ENCODE data around the gene LSP1.
"Not testable (repeated sequence)": the region's sequence is repeated elsewhere in the genome, so short reads cannot be mapped to it uniquely, and the experiment has no call there.

The LSP1 gene

DNA sequence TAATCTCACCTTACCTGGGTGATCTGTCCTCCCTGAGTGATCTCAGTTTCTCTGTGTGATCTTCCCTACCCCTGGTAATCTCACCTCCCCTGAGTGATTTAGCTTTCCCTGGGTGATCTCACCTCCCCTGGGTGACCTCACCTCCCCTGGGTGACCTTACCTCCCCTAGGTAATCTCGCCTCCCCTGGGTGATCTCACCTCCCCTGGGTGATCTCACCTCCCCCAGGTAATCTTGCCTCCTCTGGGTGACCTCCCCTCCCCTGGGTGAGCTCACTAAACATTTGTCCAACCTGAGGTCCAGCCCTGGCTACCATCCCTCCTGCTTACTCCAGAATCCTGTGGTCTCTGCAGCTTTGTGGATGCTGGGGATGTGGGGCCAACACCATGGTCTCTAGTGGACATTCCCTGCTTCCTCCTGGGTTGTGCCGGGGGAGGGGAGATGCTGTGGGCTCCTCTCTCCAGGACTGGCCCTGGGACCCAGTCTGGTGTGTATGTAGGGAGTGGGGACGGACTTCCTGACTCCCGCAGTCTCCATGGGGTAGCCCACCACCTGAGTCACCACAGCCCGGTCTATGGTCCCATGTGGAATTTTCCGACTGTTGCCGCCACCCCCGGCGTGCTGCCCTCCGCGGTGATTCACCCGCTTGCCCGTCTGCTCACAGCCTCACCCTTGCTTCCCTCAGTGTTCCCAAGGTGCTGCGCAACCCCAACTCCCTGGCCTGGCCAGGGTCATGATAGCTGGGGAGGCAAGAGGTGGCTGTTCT is 9.9 kb downstream of the LSP1 start:
- no peak for DNase-seq (ENCODE audit: low spot score)

GRCh38 chr11:1863352-1864216 is 10.7 kb downstream of the LSP1 start:
- no peak for DNase-seq (ENCODE audit: low spot score)

GRCh38 chr11:1864231-1864630 is 11.3 kb downstream of the LSP1 start:
- no peak for DNase-seq (ENCODE audit: low spot score)

- no peak for DNase-seq (ENCODE audit: low spot score)
These were observed 12.2 kb downstream of the LSP1 start for GRCh38 chr11:1864831-1865665.

GRCh38 chr11:1866226-1866625 is 13.3 kb downstream of the LSP1 start:
- no peak for DNase-seq (ENCODE audit: low spot score)

DNA sequence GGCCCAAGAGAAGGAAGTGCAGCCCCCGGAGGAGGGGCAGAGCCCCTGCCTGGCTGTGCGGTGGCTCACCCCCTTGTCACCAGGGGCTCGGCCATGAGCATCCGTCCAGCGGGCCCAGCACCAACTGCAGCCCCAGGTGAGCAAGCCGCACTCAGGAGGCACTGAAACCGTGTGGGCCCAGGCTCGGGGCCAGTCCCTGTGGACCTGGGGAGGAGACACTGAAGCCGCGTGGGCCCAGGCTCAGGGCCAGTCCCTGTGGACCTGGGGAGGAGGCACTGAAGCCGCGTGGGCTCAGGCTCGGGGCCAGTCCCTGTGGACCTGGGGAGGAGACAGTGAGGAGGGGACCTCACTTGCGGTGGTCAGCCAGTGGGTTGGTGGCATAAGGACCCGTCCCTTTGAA is 13.9 kb downstream of the LSP1 start:
- no peak for DNase-seq (ENCODE audit: low spot score)

GRCh38 chr11:1867381-1867780 is 14.5 kb downstream of the LSP1 start:
- no peak for DNase-seq (ENCODE audit: low spot score)

DNA sequence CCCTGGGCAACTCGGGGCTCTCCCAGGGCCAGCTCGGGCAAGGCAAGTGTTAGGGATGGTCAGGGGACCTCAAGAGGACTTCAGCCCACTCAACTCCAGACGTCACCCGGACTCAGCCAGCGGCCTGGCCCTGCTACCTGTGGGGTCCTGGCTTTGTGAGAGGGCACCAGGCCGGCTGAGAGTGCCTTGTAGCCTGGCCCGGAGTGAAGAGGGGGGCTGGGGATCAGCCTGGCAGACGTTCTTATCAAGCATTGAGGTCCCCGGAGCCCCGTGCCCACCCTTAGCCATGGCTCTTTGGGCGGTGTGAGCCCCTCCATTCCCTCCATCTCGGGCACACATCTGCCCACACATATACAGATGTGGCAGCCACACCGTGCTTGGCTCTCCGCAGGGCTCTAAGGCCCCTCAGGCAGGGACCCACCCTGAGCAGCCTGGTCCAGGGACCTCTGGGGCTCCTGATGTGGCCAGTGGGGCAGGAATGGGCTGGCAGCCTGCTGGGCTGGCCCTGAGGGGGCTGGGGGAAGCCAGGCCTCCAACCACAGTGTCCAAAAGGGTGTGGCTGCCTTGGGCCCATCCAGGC is 15.3 kb downstream of the LSP1 start:
- no peak for DNase-seq (ENCODE audit: low spot score)

GRCh38 chr11:1868636-1869291 is 15.9 kb downstream of the LSP1 start:
- no peak for DNase-seq (ENCODE audit: low spot score)

- no peak for DNase-seq (ENCODE audit: low spot score)
These were observed 16.8 kb downstream of the LSP1 start for GRCh38 chr11:1869427-1870325.

DNA sequence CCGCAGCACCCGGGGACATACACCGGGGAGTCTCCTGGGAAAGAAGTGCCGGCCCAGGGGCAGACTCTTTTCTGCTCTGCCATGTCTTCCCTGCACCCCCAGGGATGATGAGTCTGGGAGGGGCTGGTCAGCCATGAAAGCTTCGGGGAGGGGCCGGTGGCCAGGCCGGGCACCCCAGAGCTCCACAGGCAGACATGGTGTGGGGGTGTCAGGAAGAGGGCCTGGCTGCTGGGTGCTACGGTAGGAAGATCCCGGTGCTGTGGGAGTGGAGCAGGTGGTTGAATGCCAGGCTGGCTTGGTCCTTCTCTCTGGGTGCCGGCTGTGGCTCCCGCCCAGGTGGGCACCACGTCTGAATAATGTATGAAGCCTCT is 17.4 kb downstream of the LSP1 start:
- no peak for DNase-seq (ENCODE audit: low spot score)

DNA sequence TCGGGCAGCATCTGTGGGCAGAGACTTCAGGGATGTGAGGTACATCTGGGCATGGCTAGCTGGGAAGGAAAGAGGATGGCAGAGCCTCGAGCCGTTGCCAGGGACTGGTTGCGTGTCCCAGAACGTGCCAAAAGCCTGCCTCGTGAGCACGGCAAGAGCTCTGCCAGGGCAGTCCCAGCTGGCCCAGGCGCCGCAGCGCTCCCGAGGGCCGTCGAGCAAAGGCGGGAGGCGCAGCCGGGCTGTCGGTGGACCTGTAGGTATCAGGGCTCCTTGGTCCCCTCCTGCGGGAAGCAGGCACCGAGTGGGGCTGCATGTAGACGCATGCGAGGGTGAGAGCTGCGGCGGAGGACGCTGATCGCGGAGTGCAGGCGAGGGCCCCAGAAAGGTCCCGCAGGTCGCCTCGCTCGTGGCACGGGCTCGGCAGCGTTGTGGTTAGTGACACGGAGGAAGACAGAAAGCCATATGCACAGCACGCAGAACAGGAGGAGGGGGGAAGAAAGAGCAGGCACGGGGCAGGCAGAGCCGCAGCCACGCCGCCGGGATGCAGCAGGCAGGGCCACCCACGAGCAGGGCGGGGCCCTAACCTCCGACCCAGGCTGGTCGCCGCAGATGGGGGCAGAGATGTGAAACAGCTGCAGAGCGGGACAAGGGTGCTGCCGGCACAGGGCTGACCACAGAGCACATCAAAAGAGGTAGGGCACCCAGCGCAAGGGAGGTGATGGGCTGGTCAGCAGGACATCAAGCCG is 18.0 kb downstream of the LSP1 start:
- DNase-seq (ENCODE audit: low spot score): no peak

DNA sequence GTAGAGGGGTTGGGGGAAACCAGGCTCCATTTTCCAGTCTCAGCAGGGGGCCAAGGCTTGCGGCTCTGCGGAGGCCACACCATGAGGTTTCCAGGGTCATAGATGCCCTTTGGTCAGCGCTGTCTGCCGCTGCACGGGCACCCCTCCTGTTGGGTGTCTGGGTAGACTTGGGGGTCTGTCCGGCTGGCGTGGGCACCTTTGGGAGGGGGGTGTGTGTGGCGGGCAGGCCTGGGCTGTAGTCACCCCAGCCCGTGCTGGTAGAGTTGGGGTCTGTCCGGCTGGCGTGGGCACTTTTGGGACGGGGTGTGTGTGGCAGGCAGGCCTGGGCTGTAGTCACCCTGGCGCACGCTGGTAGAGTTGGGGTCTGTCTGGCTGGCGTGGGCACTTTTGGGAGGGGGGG is 18.6 kb downstream of the LSP1 start:
- DNase-seq (ENCODE audit: low spot score): no peak

- no peak for DNase-seq (ENCODE audit: low spot score)
These were observed 19.5 kb downstream of the LSP1 start for GRCh38 chr11:1872267-1872985.

DNA sequence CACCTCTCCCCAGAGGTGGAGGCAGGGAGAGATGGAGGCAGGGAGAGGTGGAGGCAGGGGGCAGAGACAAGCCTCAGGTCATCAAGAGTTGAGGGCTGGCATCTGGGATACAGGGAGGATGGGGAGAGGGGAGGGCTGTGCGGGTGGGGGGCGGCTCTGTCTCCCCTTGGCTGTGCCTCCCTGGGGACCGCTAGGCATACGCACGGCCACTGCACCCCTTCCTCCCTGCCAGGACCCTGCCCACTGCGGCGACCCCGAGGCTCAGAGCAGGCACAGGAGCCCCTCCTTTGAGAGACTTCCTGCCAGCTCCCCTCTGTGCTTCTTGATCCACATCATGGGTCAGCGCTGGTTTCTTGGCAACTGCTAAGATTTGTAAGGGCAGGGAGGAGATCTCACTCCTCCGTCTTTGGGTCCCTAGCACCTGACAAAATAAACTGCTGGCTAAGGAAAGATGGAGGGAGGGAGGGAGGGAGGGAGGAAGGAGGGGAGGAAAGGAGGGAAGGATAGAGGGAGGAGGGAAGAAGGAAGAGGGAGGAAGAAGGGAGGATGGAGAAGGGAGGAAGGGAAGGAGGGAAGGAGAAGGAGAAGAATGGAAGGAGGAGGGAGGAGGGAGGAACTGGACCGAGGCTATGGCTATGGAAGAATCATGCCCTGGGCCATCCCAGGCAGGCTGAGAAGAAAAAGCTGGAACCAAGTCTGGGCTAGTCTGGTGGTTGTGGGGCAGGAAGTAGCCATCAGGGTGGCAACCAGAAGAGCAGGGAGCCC is 20.3 kb downstream of the LSP1 start:
- DNase-seq (ENCODE audit: low spot score): no peak

- not testable (repeated sequence) for DNase-seq (ENCODE audit: low spot score)
These were observed 20.9 kb downstream of the LSP1 start for GRCh38 chr11:1873813-1874150.

- DNase-seq (ENCODE audit: low spot score): not testable (repeated sequence)
These were observed 21.7 kb downstream of the LSP1 start for GRCh38 chr11:1874441-1875092.
